NCI-H2196 (cell line): Measurements from ENCODE around the gene PCDH15.
"Not testable (repeated sequence)": the region's sequence is repeated elsewhere in the genome, so short reads cannot be mapped to it uniquely, and the experiment has no call there.

ENCODE experiments used
- DNase-seq: peaks from one replicate; lab custom pipeline; 2025; ENCODE audit not compliant: unreplicated experiment; lab: John Stamatoyannopoulos, UW

The PCDH15 gene

GRCh38 chr10:54415483-54415882, 385.5 kb downstream of the PCDH15 start:
- DNase-seq = no peak

GRCh38 chr10:54402576-54402975, 398.5 kb downstream of the PCDH15 start:
- DNase-seq = no peak

DNA sequence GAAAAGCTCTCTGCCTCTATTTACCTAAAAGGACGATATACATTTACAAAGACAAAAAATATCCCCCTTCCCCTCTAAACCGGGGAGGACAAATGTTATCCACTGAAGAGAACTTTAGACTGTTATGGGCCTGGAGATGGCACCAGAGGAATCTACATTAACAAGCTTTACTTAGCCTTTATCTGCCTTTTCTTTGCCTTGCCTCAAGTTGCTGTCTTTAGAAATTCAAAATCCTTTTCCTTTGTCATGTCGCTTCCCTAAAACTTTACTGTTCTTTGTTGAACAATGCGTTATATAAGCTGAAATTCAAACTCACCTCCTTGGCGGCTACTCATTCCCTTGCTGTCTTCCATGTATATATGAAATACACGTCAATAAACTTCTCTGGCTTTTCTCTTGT, 405.0 kb downstream of the PCDH15 start:
- no peak for DNase-seq

- DNase-seq = not testable (repeated sequence)
Observed at GRCh38 chr10:54394598-54394997, 406.4 kb downstream of the PCDH15 start.

- DNase-seq = no peak
Observed at GRCh38 chr10:54372179-54372578, 428.9 kb downstream of the PCDH15 start.

DNA sequence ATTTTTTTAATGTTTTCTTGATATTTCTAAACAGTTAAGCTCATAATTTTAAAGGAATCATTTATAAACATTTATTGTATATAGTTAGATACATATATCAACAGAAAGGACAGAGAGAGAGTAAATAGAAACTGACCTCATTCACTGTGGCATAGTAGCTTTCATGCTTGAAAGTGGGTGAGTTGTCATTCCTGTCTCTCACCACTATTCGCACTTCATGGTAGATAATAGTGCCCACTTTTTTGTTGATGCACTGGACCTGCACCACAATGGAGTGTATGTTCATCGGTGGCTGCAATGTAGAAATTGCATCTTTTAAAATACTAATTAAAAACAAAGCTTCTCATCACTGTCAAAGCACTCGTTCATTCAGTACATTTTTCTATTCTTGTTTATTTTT, 432.0 kb downstream of the PCDH15 start:
- DNase-seq = no peak

DNA sequence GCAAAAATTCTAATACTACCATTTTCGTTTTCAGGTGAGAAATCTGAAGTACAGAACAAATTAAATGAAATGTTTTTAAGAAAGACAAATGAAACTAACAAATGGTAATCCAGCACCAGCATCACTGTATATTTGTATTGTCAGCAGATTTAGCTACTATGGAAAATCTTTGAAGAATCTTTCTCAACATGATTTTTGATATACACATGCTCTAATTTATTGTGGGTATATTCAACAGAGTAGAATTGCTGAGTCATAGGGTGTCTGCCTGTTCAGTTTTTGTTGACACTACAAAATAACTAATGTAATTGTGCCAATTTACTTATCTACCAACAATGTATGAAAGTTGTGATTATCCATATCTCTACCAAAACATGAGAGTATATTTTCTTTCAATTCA, 437.6 kb downstream of the PCDH15 start:
- no peak for DNase-seq

- DNase-seq = no peak
Observed at GRCh38 chr10:54342058-54342457, 459.0 kb downstream of the PCDH15 start.

DNA sequence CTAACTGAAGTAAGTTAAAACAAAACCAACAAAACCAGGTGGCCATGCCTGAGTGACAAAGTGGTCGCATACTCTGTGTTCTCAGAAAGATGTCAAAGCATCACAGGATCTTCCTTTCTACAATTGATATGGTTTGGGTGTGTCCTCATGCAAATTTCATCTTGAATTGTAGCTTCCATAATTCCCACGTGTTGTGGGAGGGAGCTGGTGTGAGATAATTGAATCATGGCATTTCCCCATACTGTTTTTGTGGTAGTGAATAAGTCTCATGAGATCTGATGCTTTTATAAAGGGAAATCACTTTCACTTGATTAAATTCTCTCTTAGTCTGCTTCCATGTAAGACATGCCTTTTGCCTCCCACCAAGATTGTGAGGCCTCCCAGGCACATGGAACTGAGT, 465.7 kb downstream of the PCDH15 start:
- DNase-seq = no peak

DNA sequence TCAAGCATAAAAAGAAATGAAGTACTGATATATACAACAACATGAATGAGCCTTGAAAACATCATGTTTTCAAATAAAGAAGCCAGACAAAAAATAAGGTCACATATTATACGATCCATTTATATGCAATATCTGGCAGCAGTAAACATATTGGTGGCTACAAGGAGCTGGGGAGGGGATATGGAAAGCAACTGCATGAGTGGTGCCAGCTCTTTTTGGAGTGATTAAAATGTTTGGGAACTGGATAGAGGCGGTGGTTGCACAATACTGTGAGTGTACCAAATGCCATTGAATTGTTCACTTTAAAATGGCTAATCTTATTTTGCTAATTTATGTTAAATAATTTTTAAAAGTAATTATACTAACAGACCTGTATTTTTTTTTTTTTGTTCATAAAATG, 481.7 kb downstream of the PCDH15 start:
- no peak for DNase-seq

- no peak for DNase-seq
Observed at GRCh38 chr10:54318470-54318869, 482.6 kb downstream of the PCDH15 start.

GRCh38 chr10:54314430-54314829, 486.6 kb downstream of the PCDH15 start:
- DNase-seq = no peak

DNA sequence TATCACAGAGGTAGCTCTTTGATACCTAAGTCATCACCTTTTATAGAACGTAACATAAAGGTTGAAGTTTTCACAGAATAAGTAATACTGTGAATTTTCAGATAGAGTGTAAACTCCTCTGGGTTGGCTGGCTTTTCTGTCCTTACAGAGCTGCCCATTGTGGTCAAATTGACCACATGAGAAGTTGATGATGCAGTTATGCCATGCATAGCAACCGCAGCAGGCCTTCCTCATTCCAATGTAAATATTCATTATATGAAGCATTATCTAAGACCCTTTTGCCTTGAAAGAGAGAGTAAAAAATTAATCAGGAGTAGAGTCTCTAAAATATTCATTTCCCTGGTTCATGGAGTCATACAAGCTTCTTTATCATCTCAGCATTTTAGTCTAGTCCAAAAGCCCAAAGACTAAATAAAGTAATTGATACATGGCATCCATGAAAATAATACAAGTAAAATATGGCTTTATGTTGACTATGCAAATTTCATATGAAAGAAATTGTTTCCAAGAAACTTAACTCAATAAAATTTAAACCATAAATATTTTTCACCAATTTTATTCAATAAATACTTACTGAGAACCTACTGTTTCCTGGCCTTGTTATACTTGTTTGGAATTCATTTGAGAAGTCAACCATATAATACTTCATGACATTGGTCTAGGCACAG, 516.4 kb downstream of the PCDH15 start:
- DNase-seq = no peak

- DNase-seq = no peak
Observed at GRCh38 chr10:54282012-54282411, 519.0 kb downstream of the PCDH15 start.

- no peak for DNase-seq
Observed at GRCh38 chr10:54266395-54266794, 534.6 kb downstream of the PCDH15 start.

GRCh38 chr10:54262726-54263125, 538.3 kb downstream of the PCDH15 start:
- DNase-seq = no peak

DNA sequence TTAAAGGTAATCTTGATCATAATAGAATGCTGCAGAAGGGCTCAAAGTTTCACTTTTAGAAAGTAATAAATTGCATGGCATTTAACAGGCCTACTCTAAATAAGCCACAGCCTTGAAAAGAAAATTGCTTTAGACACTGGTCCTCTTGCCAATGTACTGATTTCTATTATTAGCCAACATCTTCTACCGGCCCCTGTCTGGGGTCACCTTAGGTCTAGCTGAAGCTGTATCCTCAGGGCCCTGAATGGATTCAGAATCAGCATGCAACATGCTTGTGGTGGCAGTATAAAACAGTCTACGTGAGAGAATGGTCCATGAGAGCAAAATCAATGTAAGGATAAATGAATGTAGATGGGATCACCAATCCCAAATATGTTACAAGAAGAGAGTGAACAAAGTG, 541.9 kb downstream of the PCDH15 start:
- no peak for DNase-seq

DNA sequence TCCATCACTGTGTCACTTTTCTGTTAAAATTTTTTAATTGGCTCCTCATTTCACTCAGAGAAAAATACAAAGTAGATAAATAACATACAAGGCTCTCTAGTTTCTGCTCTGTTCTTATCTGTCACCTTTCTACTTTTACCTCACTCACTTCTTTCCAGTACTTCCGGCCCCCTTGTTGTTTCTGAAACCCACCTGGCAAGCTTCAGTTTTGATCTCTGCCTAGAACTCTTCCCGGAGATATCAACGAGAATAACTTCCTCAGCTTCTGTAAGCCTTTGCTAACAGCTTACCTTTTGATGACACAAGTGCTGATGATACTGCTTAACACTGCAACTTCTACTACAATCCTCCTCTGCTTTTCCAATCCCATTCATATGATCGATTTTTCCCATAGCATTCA, 566.2 kb downstream of the PCDH15 start:
- DNase-seq = no peak

DNA sequence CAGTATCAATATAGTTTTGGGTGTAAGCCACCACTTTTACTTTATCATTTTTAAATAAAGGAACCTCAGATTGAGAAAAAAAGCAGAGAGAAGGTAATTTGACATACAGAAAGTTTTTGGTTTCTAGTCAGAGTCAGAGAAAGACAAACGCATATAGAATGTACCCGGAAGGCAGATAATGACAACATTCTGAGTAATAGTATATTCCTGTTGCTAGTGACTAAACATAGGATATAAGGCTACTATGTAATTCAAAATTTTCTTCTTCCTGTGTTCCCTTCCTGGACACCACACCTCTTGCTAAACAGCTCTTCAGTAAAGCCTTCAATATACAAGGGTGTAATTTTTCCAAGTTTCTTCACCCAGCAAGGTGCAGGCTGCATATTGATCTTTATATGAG, 597.6 kb downstream of the PCDH15 start:
- no peak for DNase-seq

- no peak for DNase-seq
Observed at GRCh38 chr10:54198051-54198450, 603.0 kb downstream of the PCDH15 start.

DNA sequence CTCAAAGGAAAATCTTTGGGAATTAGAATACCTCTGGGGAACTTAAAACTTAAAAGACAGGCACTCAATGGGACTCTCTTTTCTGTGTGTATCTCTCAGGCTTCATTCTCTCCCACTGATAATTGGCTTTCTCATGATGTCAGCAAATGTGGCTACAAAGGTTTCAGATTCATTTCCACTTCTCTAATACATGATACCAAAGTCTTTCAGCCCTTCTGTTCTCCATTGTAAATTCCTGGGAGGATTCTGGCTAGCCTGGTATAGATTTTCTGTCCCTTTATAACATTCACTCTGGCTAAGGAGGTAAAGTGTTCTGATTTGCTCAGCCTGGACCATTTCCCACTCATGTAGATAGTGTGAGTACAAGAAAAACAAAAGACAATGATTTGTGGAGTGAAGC, 606.2 kb downstream of the PCDH15 start:
- DNase-seq = no peak

DNA sequence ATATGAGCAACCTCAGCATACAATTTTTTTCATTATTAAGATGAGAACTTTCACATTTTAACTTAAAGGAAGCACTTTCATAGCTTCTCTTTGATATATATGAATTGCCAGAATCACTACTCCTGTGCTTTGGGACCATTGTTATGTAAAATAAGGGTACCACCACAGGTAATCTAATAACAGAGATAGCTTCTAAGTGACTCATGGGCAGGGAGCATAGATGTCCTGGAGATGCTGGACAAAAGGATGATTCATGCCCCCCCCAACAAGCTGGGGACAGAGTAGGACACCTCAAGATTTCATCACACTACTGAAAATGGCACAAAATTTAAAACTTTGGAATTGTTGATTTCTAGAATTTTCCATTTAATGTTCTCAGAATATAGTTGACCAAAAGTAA, 641.1 kb downstream of the PCDH15 start:
- DNase-seq = no peak

- no peak for DNase-seq
Observed at GRCh38 chr10:54148508-54148907, 652.5 kb downstream of the PCDH15 start.
